GM12872 (cell line): Measurements from ENCODE around the gene PHYHD1.

ENCODE experiments used
- CTCF ChIP-seq: IDR thresholded peaks from 3 replicates; pipeline ENCODE4 v1.5.1; 2011; ENCODE audit warnings: low read depth, mild to moderate bottlenecking, low read length, moderate library complexity; ENCODE audit not compliant: insufficient read depth

Gene PHYHD1

GRCh38 chr9:128929560-128929959, 8.8 kb downstream of the PHYHD1 start:
- no peak for TF ChIP-seq CTCF

- TF ChIP-seq CTCF = no peak
These were observed 12.9 kb downstream of the PHYHD1 start for GRCh38 chr9:128933731-128934130.

DNA sequence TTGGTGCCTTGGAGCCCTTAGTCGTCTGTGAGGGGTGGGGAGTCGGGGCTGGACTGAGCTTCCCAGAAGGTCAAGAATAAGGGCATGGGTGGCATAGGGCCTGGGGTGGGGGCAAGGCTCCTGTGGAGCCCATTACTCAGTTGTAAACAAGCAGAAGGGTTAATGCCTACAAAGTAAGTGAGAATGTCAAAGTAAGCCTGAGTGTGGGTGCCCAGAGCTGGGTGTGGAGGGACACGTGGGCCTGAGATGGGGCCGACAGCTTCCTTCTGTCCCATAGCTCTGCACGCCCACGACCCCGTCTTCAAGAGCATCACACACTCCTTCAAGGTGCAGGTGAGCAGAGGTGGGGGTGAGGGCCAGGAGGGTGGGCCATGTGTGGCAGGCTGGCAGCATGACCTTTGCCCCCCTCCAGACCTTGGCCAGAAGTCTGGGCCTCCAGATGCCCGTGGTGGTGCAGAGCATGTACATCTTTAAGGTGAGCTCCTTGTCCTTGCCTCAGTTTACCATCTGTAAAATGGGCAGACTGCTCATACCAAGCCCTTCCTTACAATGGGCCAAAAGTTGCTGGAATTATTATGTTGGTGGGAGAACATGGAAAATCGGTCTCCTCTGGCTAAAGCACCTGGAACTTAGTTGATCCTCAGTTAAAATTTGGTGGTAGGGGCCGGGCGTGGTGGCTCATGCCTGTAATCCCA, 15.5 kb downstream of the PHYHD1 start:
- no peak for TF ChIP-seq CTCF

- TF ChIP-seq CTCF = no peak
These were observed 16.8 kb downstream of the PHYHD1 start for GRCh38 chr9:128937310-128938165.

- TF ChIP-seq CTCF = no peak
These were observed 19.6 kb downstream of the PHYHD1 start for GRCh38 chr9:128940271-128940921.

DNA sequence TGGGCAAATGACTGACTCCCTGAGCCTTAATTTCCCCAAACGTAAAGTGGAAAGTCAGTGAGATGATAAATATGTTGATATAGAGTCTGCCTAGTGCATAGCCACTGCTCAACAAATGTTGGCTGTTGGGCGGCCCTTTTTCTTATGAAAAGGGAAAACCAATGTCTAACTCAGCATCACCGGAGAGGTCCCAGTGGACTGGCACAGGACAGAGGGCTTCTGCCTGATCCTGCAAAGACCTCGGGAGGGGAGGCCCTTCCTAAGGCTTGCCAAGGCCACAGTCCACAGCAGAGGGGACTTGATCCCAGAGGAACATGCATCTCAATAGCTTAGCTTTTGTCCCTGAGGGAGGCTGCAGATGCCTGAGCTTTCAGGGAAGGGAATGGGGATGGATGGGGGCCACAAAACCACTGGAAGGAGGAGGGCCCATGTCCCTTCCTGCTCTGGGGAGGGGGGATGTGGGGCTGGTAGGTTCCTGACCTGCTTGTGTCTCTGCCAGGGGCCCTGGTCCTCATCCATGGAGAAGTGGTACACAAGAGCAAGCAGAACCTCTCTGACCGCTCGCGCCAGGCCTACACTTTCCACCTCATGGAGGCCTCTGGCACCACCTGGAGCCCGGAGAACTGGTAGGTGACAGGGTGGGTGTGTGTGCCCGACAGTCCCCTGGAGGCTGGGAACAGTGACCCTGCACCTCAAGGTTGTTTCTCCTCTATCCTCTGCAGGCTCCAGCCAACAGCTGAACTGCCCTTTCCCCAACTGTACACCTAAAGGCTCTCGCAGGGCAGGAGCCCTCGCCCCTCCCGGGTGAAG, 20.4 kb downstream of the PHYHD1 start:
- TF ChIP-seq CTCF = no peak
